Pancreas (tissue), 10 donors: ENCODE data around the gene C4BPB. TPM values are rescaled to one million over a fixed set of nuclear protein-coding genes. Genes with fewer than 3 reads are reported as not detected.

Source experiments
- ATAC-seq, 4 donors: fragments of 200-7000 bp; cut with Tn5 transposase; one replicate each; pipeline versions ENCODE4 v1.8.0 to v1.9.1; 2020; ENCODE audit warnings: mild to moderate bottlenecking in 4 of 4, moderate library complexity in 4 of 4
- DNase-seq, 6 donors: peaks; one replicate each; pipeline ENCODE4 v3.0.0-alpha.2; 2020
- FAIRE-seq: peaks from 2 replicates; lab custom pipeline; 2012; peaks lifted over from hg19 to GRCh38; lab: Jason Lieb, UNC
- H3K27ac ChIP-seq, 4 donors: fragments of 200-600 bp; sonication (generic); 1 replicate in 3 of 4; 2 replicates in 1 of 4; pipeline versions ENCODE4 v1.5.0 to v1.8.0; 2020
- H3K27me3 ChIP-seq, 4 donors: fragments of 200-600 bp; one replicate each; pipeline ENCODE4 v1.8.0; 2021
- H3K36me3 ChIP-seq, 3 donors: fragments of 200-600 bp; sonication (generic) in 1 of 3; one replicate each; pipeline versions ENCODE4 v1.5.0 to v1.8.0; 2020 to 2021
- H3K4me1 ChIP-seq, 3 donors: fragments of 200-600 bp; one replicate each; pipeline ENCODE4 v1.8.0; 2021
- H3K4me3 ChIP-seq, 4 donors: fragments of 200-600 bp; sonication (generic) in 2 of 4; one replicate each; pipeline versions ENCODE4 v1.5.0 to v1.8.0; 2020 to 2021
- H3K9me3 ChIP-seq, 4 donors: fragments of 200-600 bp; one replicate each; pipeline ENCODE4 v1.8.0; 2021
- CTCF ChIP-seq, 4 donors: fragments of 200-600 bp; sonication (generic) in 3 of 4; IDR thresholded peaks; one replicate each; pipeline versions ENCODE4 v1.5.0 to v1.8.0; 2021; ENCODE audit warnings: antibody characterized with exemption in 4 of 4
- WGBS, 2 donors: extraction: QIAGEN DNeasy Blood & Tissue Kit; methylation state at CpG; one replicate each; pipeline ENCODE4 v1.1.7; 2013; 5-methylcytosine and 5-hydroxymethylcytosine counted together
- intact Hi-C, 3 donors: fragments of 100-400 bp; cut with DNase I; formaldehyde crosslinking; loops; one replicate each; pipeline versions ENCODE4 v1.11.1 to v1.14.2; 2022
- polyA plus RNA-seq, 2 donors: library from polyadenylated mRNA; stranded (reverse); fragments of 200-250 nt; gene quantifications; one replicate each; pipeline ENCODE4 v1.2.3, GENCODE V29; 2013
- total RNA-seq, 6 donors: library from RNA; stranded (reverse); fragmentation: NEBNext Ultra II Directional in 4 of 6; extraction: Animal tissue kit (Norgen Biotek cat#: 25700) in 4 of 6; gene quantifications; one replicate each; pipeline versions ENCODE4 v1.2.1 to v1.2.4, GENCODE V29; 2021 to 2023
- donor health status: healthy with polysubstance abuse.
- donor health status: DM: no; HTN: no; CAD: no; lungs with moderate emphysema.
- donor health status: DM: no; HTN: no; CAD: no.
- donor health status: control.
- donor health status: control.
- donor health status: Bipolar disorder and iron deficiency.
- donor health status: DM: yes; HTN: yes; CAD: no.
- donor health status: DM: no; HTN: no; CAD: no.
- donor health status: DM: no; HTN: no; CAD: no.
- donor health status: DM: yes; HTN: yes; CAD: no.

C4BPB gene
- total and polyA plus RNA-seq, 8 donors: 1.6 to 34.1 (median 4.2) TPM

- H3K4me3 ChIP-seq: no peak overlapping the region
- no peaks in the 10 kb centered on the region for H3K9me3 ChIP-seq
- no peaks in the 10 kb centered on the region for H3K36me3 ChIP-seq
- no peak for TF ChIP-seq CTCF (IDR thresholded peaks at IDR 0.05)
- H3K27me3 ChIP-seq: no peaks in the 10 kb centered on the region
- intact Hi-C loops: no loop called here
- no peak for ATAC-seq
- no peaks in the 10 kb centered on the region for H3K4me1 ChIP-seq
- no peak for DNase-seq
- 43 to 71% methylated on average over 1 of the region's 1 CpG for WGBS, 2 donors
- H3K27ac ChIP-seq: no peak overlapping the region
- FAIRE-seq: no peak
Observed at GRCh38 chr1:207140536-207140935, 51.9 kb downstream of the C4BPB start.

- DNase-seq (no peak), FAIRE-seq (no peak), ATAC-seq (peak in 1 of 4 donors; percentile 38)
- H3K4me1 ChIP-seq: no peaks in the 10 kb centered on the region
- H3K9me3 ChIP-seq: no peaks in the 10 kb centered on the region
- no peak overlapping the region for H3K27ac ChIP-seq
- no peaks in the 10 kb centered on the region for H3K36me3 ChIP-seq
- no peaks in the 10 kb centered on the region for H3K27me3 ChIP-seq
- H3K4me3 ChIP-seq: no peak overlapping the region
- intact Hi-C loops: no loop called here
- no peak for TF ChIP-seq CTCF (IDR thresholded peaks at IDR 0.05)
- 62 to 81% methylated on average over 5 of the region's 5 CpGs for WGBS, 2 donors
Observed at GRCh38 chr1:207145401-207146058, 56.9 kb downstream of the C4BPB start.

Other genes starting within 250 kb of the C4BPB start
- gene IL20, start 223.2 kb upstream of the C4BPB start, total RNA-seq: not detected
- gene IL20, start 223.2 kb upstream of the C4BPB start, polyA plus RNA-seq: not detected
- gene IL24, start 191.4 kb upstream of the C4BPB start, total RNA-seq: not detected
- not detected for gene IL24, start 191.4 kb upstream of the C4BPB start, polyA plus RNA-seq
- gene FCMR, start 166.9 kb upstream of the C4BPB start, total RNA-seq: 1 to 10 TPM in 3 of 6 donors, under 1 TPM in 3; 0.58 to 2.0 (median 0.97) TPM
- gene FCMR, start 166.9 kb upstream of the C4BPB start, polyA plus RNA-seq: 1 to 10 TPM in 1 of 2 donors, under 1 TPM in 1; 0.65 to 1.2 TPM
- 10 to 100 TPM; 19.3 to 83.4 (median 44.0) TPM for gene PIGR, start 142.4 kb upstream of the C4BPB start, total RNA-seq
- 1 to 10 TPM; 7.1 to 8.4 TPM for gene PIGR, start 142.4 kb upstream of the C4BPB start, polyA plus RNA-seq
- gene FCAMR, start 118.4 kb upstream of the C4BPB start, total RNA-seq: not detected
- gene FCAMR, start 118.4 kb upstream of the C4BPB start, polyA plus RNA-seq: not detected
- 10 to 100 TPM in 4 of 6 donors, 1 to 10 TPM in 2; 7.8 to 26.9 (median 10.1) TPM for gene C1orf116, start 56.1 kb upstream of the C4BPB start, total RNA-seq
- 10 to 100 TPM in 1 of 2 donors, 1 to 10 TPM in 1; 9.4 to 11.7 TPM for gene C1orf116, start 56.1 kb upstream of the C4BPB start, polyA plus RNA-seq
- 1 to 10 TPM; 1.8 to 4.0 (median 2.3) TPM for gene YOD1, start 37.7 kb upstream of the C4BPB start, total RNA-seq
- gene YOD1, start 37.7 kb upstream of the C4BPB start, polyA plus RNA-seq: 1 to 10 TPM; 1.1 to 2.4 TPM
- gene PFKFB2, start 35.6 kb upstream of the C4BPB start, total RNA-seq: 10 to 100 TPM in 3 of 6 donors, 1 to 10 TPM in 3; 4.4 to 19.6 (median 9.9) TPM
- 10 to 100 TPM in 1 of 2 donors, 1 to 10 TPM in 1; 8.0 to 28.5 TPM for gene PFKFB2, start 35.6 kb upstream of the C4BPB start, polyA plus RNA-seq
- 10 to 100 TPM in 1 of 6 donors, 1 to 10 TPM in 5; 1.4 to 15.4 (median 7.7) TPM for gene C4BPA, start 15.4 kb downstream of the C4BPB start, total RNA-seq
- 10 to 100 TPM in 1 of 2 donors, 1 to 10 TPM in 1; 7.2 to 11.9 TPM for gene C4BPA, start 15.4 kb downstream of the C4BPB start, polyA plus RNA-seq
- gene CD55, start 232.8 kb downstream of the C4BPB start, total RNA-seq: 10 to 100 TPM in 5 of 6 donors, 1 to 10 TPM in 1; 8.6 to 25.7 (median 15.7) TPM
- gene CD55, start 232.8 kb downstream of the C4BPB start, polyA plus RNA-seq: 10 to 100 TPM in 1 of 2 donors, 1 to 10 TPM in 1; 8.1 to 20.7 TPM